CD1c-positive myeloid dendritic cell (primary cell): Measurements from ENCODE around the gene PCDHGB1.
"Not testable (repeated sequence)": the region's sequence is repeated elsewhere in the genome, so short reads cannot be mapped to it uniquely, and the experiment has no call there.

Source experiments
- DNase-seq: peaks from one replicate; pipeline ENCODE4 v3.0.0-alpha.2; 2016; ENCODE audit errors: extremely low spot score

Gene PCDHGB1

DNA sequence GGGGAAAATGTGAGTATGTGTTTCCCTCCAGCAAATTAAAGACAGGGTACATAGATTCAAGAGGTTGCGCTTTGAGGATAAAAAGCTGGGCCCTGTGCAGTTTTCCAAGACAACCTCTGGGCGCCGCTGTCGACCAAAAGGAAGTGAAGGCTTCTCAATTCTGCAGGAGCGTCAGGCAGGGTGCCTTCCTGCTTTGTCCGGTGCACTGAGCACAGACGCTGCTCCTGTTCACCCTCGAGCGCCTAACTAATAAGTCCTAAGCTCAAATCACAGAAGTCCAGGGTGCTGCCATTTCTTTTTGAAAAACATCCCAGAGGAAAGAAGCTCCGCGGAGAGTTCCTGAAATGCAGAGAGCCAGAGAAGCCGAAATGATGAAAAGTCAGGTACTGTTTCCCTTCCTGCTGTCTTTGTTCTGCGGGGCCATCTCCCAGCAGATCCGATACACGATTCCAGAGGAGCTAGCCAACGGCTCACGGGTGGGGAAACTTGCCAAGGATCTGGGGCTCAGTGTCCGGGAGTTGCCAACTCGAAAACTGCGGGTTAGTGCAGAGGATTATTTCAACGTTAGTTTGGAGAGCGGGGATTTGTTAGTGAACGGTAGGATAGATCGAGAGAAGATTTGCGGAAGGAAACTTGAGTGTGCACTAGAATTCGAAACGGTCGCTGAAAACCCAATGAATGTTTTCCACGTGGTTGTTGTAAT lies at the start of gene PCDHGB1:
PCDHGB1 (plus strand) TSS at position 183 of the 703 bp plus-strand sequence; CDS start at position 345, 162 bp downstream.
- DNase-seq = peak; percentile 47

DNA sequence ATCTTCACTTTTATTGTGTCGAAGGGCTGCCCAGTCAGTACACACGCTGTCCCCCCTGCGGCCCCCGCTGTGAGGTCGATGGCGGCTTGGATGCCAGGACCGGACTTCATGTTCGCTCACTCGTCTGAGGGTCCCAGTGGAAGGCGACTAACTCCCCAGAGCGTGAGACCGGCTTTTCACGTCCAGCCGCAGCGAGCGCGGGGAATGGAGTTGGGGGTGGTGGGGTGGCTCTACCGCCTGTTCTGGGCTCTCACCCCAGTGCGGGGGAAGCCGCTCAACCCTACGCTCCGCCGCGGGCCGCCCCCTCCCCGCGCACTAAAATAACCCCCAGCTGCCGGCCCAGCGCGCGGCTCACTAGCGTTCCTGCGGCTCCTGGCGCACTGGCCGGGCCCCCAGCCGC lies 46.1 kb upstream of the PCDHGB1 start, which contains the start of gene SLC25A2:
SLC25A2 (minus strand) TSS at position 294 of the 400 bp plus-strand sequence; CDS start at position 110, 184 bp downstream.
- DNase-seq = no peak

DNA sequence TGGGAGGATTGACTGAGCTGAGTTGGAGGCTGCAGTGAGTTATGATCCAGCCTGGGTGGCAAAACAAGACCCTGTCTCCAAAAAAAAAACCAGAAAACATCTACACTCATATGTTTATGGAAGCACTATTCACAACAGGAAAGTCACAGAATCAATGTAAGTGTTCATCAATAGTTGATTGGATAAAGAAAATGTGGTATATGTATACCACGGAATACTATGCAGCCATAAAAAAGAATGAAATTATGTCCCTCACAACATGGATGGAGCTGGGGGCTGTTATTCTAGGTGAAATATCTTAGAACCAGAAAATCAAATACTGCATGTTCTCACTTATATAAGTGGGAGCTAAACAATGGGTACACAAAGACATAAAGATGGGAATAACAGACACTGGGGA lies 43.3 kb upstream of the PCDHGB1 start:
- no peak for DNase-seq

DNA sequence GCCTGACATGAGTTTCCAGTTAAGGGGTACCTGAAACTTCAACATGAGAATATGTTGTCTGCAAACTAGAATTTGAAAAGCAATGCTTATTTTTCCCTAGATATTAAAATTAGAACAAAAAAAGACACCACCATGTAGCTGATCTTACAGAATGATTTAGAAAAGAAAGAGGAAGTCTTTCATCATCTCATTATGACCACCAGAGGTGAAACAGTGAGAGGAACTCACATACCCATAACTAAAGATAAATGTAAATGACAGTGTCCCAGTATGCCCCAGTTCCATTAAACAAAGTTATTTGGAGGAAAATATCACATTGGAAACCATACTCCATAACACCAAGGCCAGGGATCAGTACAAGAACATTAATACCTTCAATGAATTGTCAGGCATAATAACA lies 36.2 kb upstream of the PCDHGB1 start:
- DNase-seq = no peak

DNA sequence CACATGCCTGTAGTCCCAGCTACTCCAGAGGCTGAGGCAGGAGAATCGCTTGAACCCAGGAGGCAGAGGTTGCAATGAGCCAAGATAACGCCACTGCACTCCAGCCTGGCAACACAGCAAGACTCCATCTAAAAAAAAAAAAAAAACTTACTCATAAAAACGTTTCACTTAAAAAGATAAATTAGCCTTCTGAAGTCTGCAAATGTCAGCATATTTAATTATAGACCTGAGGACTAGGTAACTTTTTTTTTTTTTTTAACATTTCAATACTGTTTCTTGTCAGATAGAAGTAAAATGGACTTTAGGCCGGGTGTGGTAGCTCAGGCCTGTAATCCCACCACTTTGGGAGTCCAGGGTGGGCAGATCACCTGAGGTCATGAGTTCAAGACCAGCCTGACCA lies 32.9 kb upstream of the PCDHGB1 start:
- not testable (repeated sequence) for DNase-seq

GRCh38 chr5:141319202-141319601 lies 30.7 kb upstream of the PCDHGB1 start:
- DNase-seq = no peak

- no peak for DNase-seq
These were observed 30.2 kb upstream of the PCDHGB1 start for GRCh38 chr5:141319699-141320098.

GRCh38 chr5:141320225-141321169 lies 29.4 kb upstream of the PCDHGB1 start, which contains the start of gene TAF7:
Gene TAF7, minus strand, starts transcription at chr5:141320784. Its CDS starts 740 bp downstream, at chr5:141320044.
- peak; percentile 97 for DNase-seq

GRCh38 chr5:141322261-141322660 lies 27.6 kb upstream of the PCDHGB1 start:
- DNase-seq = no peak

DNA sequence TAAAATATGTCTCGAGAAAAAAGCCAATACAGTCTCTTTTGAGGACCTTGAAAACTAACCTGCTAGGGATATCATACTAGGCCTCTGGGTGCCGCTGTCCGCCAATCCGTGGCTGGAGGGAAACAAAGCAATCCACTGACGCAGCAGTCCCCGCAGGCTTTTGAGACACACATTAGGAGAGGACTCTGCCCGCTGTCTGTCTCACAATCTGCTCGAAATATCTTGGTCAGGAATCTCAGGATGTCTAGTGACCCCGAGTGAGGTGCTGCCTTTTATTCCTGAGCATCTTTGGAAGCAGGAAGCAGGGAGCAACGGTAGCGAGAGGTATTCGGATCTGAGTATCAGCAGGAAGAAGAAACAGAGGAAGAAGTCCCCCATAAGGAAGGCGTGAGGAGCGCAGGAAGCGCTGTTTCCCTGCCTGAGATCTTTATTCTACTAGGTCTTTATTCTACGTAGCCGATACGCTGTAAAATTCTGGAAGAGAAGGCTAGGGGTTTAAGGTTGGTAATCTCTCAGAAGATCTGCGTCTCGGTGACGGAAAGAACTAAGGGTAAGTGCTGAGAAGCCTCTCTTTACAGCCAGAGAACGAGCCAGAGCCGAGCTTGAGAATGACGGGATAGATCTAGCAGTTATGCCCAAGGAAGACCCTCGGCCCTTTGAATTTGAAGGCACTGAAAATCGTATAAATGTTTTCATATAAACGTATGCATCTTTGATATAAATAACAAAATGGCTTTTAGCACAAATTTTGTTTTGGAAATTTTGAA lies 23.6 kb upstream of the PCDHGB1 start:
- peak; percentile 59 for DNase-seq

- no peak for DNase-seq
These were observed 21.7 kb upstream of the PCDHGB1 start for GRCh38 chr5:141328231-141328630.

DNA sequence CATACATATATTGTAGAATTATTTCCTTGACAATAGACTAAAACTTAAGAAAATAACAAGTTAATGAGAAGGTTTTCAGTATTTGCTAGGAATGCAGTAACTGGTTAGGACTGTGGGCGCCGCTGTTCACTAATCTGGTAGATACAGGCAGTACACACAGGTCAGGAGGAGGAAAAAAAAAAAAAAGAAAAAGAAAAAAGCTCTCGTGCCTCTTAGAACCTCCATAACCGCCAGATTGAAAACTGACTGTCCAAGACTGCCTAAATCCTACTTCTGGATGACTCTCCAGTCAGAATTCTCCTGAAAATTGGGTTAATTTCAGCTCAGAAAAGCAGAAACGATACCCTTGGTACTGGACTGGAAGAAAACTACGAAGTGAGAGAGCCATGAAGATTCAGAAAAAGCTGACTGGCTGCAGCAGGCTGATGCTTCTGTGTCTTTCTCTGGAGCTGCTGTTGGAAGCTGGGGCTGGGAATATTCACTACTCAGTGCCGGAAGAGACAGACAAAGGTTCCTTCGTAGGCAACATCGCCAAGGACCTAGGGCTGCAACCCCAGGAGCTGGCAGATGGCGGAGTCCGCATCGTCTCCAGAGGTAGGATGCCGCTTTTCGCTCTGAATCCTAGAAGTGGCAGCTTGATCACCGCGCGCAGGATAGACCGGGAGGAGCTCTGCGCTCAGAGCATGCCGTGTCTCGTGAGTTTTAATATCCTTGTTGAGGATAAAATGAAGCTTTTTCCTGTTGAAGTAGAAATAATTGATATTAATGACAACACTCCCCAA lies 19.4 kb upstream of the PCDHGB1 start, which contains the start of gene PCDHGA1:
PCDHGA1 (plus strand) TSS at position 216 of the 782 bp plus-strand sequence.
- no peak for DNase-seq

DNA sequence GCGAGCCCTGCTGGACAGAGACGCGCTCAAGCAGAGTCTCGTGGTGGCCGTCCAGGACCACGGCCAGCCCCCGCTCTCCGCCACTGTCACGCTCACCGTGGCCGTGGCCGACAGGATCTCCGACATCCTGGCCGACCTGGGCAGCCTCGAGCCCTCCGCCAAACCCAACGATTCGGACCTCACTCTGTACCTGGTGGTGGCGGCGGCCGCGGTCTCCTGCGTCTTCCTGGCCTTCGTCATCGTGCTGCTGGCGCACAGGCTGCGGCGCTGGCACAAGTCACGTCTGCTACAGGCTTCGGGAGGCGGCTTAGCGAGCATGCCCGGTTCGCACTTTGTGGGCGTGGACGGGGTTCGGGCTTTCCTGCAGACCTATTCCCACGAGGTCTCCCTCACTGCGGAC lies 17.3 kb upstream of the PCDHGB1 start:
- not testable (repeated sequence) for DNase-seq

DNA sequence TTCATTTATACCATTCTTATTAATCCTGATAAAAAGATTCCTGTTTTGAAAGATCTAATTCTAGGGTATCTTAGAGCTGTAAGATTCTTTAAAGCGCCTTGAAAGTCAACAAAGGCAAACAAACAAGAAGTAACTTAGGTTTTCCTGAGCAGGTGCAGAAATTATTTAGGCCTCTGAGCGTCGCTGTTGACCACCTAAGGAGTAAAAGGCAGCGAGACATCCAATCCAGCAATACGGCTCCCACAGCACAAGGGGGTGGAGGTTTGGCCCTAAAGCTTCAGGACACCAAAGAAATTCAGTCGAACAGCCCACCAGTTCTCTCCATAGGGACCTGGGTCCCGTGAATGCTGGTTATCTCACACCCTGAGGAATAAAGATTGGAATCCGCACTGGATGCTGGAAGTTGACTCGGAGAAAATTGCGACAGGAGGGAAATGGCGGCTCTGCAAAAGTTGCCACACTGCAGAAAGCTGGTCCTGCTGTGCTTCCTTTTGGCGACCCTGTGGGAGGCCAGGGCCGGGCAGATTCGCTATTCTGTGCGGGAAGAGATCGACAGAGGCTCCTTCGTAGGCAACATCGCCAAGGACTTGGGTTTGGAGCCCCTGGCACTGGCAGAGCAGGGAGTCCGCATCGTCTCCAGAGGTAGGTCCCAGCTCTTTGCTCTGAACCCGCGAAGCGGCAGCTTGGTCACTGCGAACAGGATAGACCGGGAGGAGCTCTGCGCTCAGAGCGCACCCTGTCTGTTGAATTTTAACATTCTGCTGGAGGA lies 11.2 kb upstream of the PCDHGB1 start, which contains the start of gene PCDHGA2:
PCDHGA2 (plus strand) TSS at position 223 of the 769 bp plus-strand sequence.
- DNase-seq = peak; percentile 26

- DNase-seq = not testable (repeated sequence)
These were observed 9.0 kb upstream of the PCDHGB1 start for GRCh38 chr5:141340781-141341354.

GRCh38 chr5:141342773-141343172 lies 7.1 kb upstream of the PCDHGB1 start:
- no peak for DNase-seq

GRCh38 chr5:141343242-141343952 lies 6.5 kb upstream of the PCDHGB1 start, which contains the start of gene PCDHGA3:
Gene PCDHGA3, plus strand, starts transcription at chr5:141343829. Its CDS starts 205 bp downstream, at chr5:141344034.
- DNase-seq = peak; percentile 22

- no peak for DNase-seq
These were observed 5.9 kb upstream of the PCDHGB1 start for GRCh38 chr5:141343953-141344463.

DNA sequence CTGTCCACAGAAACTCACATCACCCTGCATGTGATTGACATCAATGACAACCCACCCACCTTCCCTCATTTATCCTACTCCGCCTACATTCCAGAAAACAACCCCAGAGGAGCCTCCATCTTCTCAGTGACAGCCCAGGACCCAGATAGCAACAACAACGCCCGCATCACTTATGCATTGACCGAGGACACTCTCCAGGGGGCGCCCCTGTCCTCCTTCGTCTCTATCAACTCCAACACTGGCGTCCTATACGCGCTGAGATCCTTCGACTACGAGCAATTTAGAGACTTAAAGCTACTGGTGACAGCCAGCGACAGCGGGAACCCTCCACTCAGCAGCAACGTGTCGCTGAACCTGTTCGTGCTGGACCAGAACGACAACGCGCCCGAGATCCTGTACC lies 4.6 kb upstream of the PCDHGB1 start:
- DNase-seq = no peak
